ENCODE measurements around the gene MAP3K7.

- no peak for TF ChIP-seq CTCF (conservative IDR thresholded peaks at IDR 0.05; ENCODE audit: low read length)
- no peak for TF ChIP-seq EZH2phosphoT487 (IDR thresholded peaks at IDR 0.05; ENCODE audit: borderline replicate concordance)
These were observed 26.9 kb downstream of the MAP3K7 start for GRCh38 chr6:90559931-90560330.
